ENCODE measurements around the gene MKRN2. TPM values are rescaled to one million over a fixed set of nuclear protein-coding genes. Genes with fewer than 3 reads are reported as not detected.

The MKRN2 gene
- total and polyA plus RNA-seq, 2 of the 4 experiments (the other 2 are of a cell fraction) = 44.4 to 65.6 TPM

- H4K5ac ChIP-seq (ENCODE audit: low read depth, low read length) = no peak overlapping the region
These were observed 4.5 kb downstream of the MKRN2 start for GRCh38 chr3:12561397-12561796.

More at GRCh38 chr3:12561397-12561796, 4.5 kb downstream of the MKRN2 start:
- no peak overlapping the region for H2BK120ac ChIP-seq (ENCODE audit: low read depth, low read length)
- no peak overlapping the region for H3K56ac ChIP-seq (ENCODE audit: extremely low read depth, insufficient read depth, low read length)
- no peak overlapping the region for H2AFZ ChIP-seq (replicated peaks; ENCODE audit: low read length, poor library complexity)
- no peak overlapping the region for H2AK9ac ChIP-seq (replicated peaks; ENCODE audit: low read depth, low read length, poor library complexity)
- H3K9me3 ChIP-seq (ENCODE audit: control insufficient read depth, insufficient read depth, low read length) = peaks cover 2% of the 10 kb centered on the region; the same call in 1 of the 2 replicates
- no peak overlapping the region for H2BK20ac ChIP-seq (ENCODE audit: low read depth, low read length)
- no peak overlapping the region for H3K4me3 ChIP-seq (ENCODE audit: insufficient read depth, low read depth, low read length)
- ATAC-seq (ENCODE audit: low read depth) = no peak
- intact Hi-C loops (cut with micrococcal nuclease) (no loop called here), dilution Hi-C loops (cut with HindIII; ENCODE audit: low sequenced_read_pairs, unreplicated experiment) (no loop called here), in situ Hi-C loops (cut with MboI; ENCODE audit: low sequenced_read_pairs) (no loop called here)
- H4K20me1 ChIP-seq (ENCODE audit: insufficient read depth, low read length) = peaks cover 80% of the 10 kb centered on the region
- H2AK5ac ChIP-seq (ENCODE audit: low read depth, low read length) = no peak overlapping the region
- H3K9ac ChIP-seq (ENCODE audit: low read depth, low read length) = no peak overlapping the region
- H3K4ac ChIP-seq (ENCODE audit: low read depth, low read length) = no peak overlapping the region
- peaks cover 6 to 68% of the 10 kb centered on the region in 2 experiments; a peak in 3 of 4 replicates for H3K79me1 ChIP-seq (ENCODE audit: low read depth in 1 of 2, low read length in 2 of 2)
- POLR2A ChIA-PET (ENCODE audit: unreplicated experiment) = no interaction called here
- no peak overlapping the region for H2BK15ac ChIP-seq (ENCODE audit: low read depth, low read length)
- H2BK5ac ChIP-seq (ENCODE audit: low read depth, low read length, poor library complexity, severe bottlenecking) = no peak overlapping the region
- no peak overlapping the region for H3K4me2 ChIP-seq (ENCODE audit: low read depth, low read length)
- no peak for TF ChIP-seq ELK1 (IDR thresholded peaks at IDR 0.05; ENCODE audit: borderline replicate concordance, low read depth, low read length)
- no peak for TF ChIP-seq MXI1 (IDR thresholded peaks at IDR 0.05; ENCODE audit: borderline replicate concordance, low read depth, low read length)
- H3K36me3 ChIP-seq (ENCODE audit: control insufficient read depth, insufficient read depth, low read length) = no peaks in the 10 kb centered on the region
- H3K27me3 ChIP-seq (ENCODE audit: control insufficient read depth, insufficient read depth, low read length) = no peaks in the 10 kb centered on the region
- H3K18ac ChIP-seq (ENCODE audit: low read depth, low read length) = no peak overlapping the region
- DNase-seq = no peak
- H4K8ac ChIP-seq (ENCODE audit: low read depth in 2 of 2, low read length in 2 of 2) = no peak overlapping the region
- H3K27ac ChIP-seq (ENCODE audit: insufficient read depth, low read length) = no peak overlapping the region
- no CpG with 5 or more reads among the region's 2 CpGs for WGBS, 2 experiments (ENCODE audit: extremely low coverage in 2 of 2, insufficient read length in 1 of 2)
- peaks cover 10% of the 10 kb centered on the region for H3K4me1 ChIP-seq (ENCODE audit: control insufficient read depth, insufficient read depth, low read length)
- no TSS peak for BruUV-seq (replicated peaks)
- CTCF ChIA-PET = no interaction called here
- H4K91ac ChIP-seq (ENCODE audit: insufficient read depth, low read depth, low read length) = no peak overlapping the region
- H3K9me1 ChIP-seq (ENCODE audit: insufficient read depth, low read length) = peaks cover 15% of the 10 kb centered on the region
- no peak overlapping the region for H3K23ac ChIP-seq (ENCODE audit: low read depth, low read length)
- no peak overlapping the region for H3K14ac ChIP-seq (replicated peaks; ENCODE audit: low read depth, low read length)

Measured in IMR-90 (cell line).